GM12878 (cell line): Measurements from ENCODE around the gene RGL1. TPM values are rescaled to one million over a fixed set of nuclear protein-coding genes. Genes with fewer than 3 reads are reported as not detected.

Source experiments
- ATAC-seq: fragments of 200-7000 bp; cut with Tn5 transposase; 3 replicates; pipeline ENCODE4 v1.9.1; 2020; ENCODE audit warnings: mild to moderate bottlenecking, moderate library complexity
- BruUV-seq: library from RNA; stranded (reverse); fragments of 400-500 nt; replicated peaks from 2 replicates; lab custom pipeline; 2021; lab: Mats Ljungman, UMichigan
- CTCF ChIA-PET: fragments of 300-600 bp; sonication (Branson Sonifier 250); formaldehyde crosslinking; extraction: SDS; loops from one replicate; lab custom pipeline; 2021; ENCODE audit warnings: inconsistent platforms; lab: Yijun Ruan, JAX
- POLR2A ChIA-PET: fragments of 350-600 bp; formaldehyde crosslinking; extraction: SDS; loops from one replicate; lab custom pipeline; 2021; ENCODE audit warnings: inconsistent platforms; lab: Charles Lee
- RAD21 ChIA-PET: fragments of 300-600 bp; sonication (Branson Sonifier 250); formaldehyde crosslinking; loops from one replicate; lab custom pipeline; 2023; ENCODE audit warnings: antibody characterized with exemption; ENCODE audit not compliant: unreplicated experiment; lab: Charles Lee
- SMC1A ChIA-PET: fragments of 300-600 bp; sonication (Branson Sonifier 250); formaldehyde crosslinking; loops from one replicate; lab custom pipeline; 2023; ENCODE audit not compliant: unreplicated experiment, uncharacterized antibody; lab: Charles Lee
- DNase-seq: peaks from one replicate; pipeline ENCODE4 v3.0.0-alpha.2; 2011; ENCODE audit warnings: low read depth, low spot score
- FAIRE-seq: peaks from 3 replicates; lab custom pipeline; 2011; peaks lifted over from hg19 to GRCh38; lab: Jason Lieb, UNC
- H2AFZ ChIP-seq: 2 replicates; pipeline ENCODE4 v1.6.0; 2011; ENCODE audit warnings: low read depth, low read length, control low read depth; ENCODE audit not compliant: control insufficient read depth
- H3K27ac ChIP-seq: 2 replicates; pipeline ENCODE4 v1.5.1; 2011; ENCODE audit warnings: control low read depth; ENCODE audit not compliant: control insufficient read depth, insufficient read depth
- H3K27me3 ChIP-seq, 2 experiments: replicated peaks in 1 of 2; 2 replicates each; pipeline versions ENCODE4 v1.6.0 to v1.6.1; 2011; ENCODE audit warnings: low read length in 1 of 2; ENCODE audit not compliant: control insufficient read depth in 2 of 2, insufficient read depth in 2 of 2
- H3K36me3 ChIP-seq, 2 experiments: 2 replicates each; pipeline ENCODE4 v1.5.1; 2011; ENCODE audit warnings: low read length in 1 of 2; ENCODE audit not compliant: control insufficient read depth in 2 of 2, insufficient read depth in 2 of 2
- H3K4me1 ChIP-seq: 2 replicates; pipeline ENCODE4 v1.6.1; 2011; ENCODE audit warnings: mild to moderate bottlenecking, low read length, moderate library complexity, mixed read lengths; ENCODE audit not compliant: control insufficient read depth, insufficient read depth
- H3K4me2 ChIP-seq: 2 replicates; pipeline ENCODE4 v1.6.0; 2011; ENCODE audit warnings: control low read depth; ENCODE audit not compliant: control insufficient read depth, insufficient read depth
- H3K4me3 ChIP-seq: fragments of 200-600 bp; sonication (generic); 2 replicates; pipeline ENCODE4 v1.5.1; 2016
- H3K79me2 ChIP-seq: 2 replicates; pipeline ENCODE4 v1.6.0; 2011; ENCODE audit warnings: low read length; ENCODE audit not compliant: control insufficient read depth, insufficient read depth
- H3K9ac ChIP-seq: 2 replicates; pipeline ENCODE4 v1.8.0; 2011; ENCODE audit warnings: low read length, control low read depth, mixed read lengths; ENCODE audit not compliant: control insufficient read depth, insufficient read depth
- H3K9me3 ChIP-seq: replicated peaks from 3 replicates; pipeline ENCODE4 v1.5.1; 2011; ENCODE audit warnings: mild to moderate bottlenecking, low read length; ENCODE audit not compliant: control insufficient read depth, insufficient read depth
- H4K20me1 ChIP-seq: 2 replicates; pipeline ENCODE4 v1.6.0; 2011; ENCODE audit not compliant: control insufficient read depth, insufficient read depth
- CBX5 ChIP-seq: sonication (generic); IDR thresholded peaks from 2 replicates; pipeline ENCODE4 v1.6.1; 2016; ENCODE audit warnings: low read depth, moderate library complexity, mild to moderate bottlenecking, inconsistent platforms
- CREM ChIP-seq: IDR thresholded peaks from 2 replicates; pipeline ENCODE4 v1.6.1; 2014; ENCODE audit warnings: antibody characterized with exemption, low read depth
- CTCF ChIP-seq, 3 experiments: IDR thresholded peaks in 2 of 3; conservative IDR thresholded peaks in 1 of 3; 2 replicates each; pipeline ENCODE4 v1.5.1; 2011; ENCODE audit warnings: low read depth in 3 of 3, low read length in 3 of 3, mild to moderate bottlenecking in 3 of 3, control low read depth in 2 of 3, moderate library complexity in 2 of 3, inconsistent platforms in 1 of 3, mixed read lengths in 1 of 3; ENCODE audit not compliant: control insufficient read depth in 2 of 3, insufficient read depth in 1 of 3; ENCODE audit errors: extremely low read depth in 1 of 3
- NBN ChIP-seq: fragments of 450-650 bp; IDR thresholded peaks from 2 replicates; pipeline ENCODE4 v1.6.1; 2016
- WRNIP1 ChIP-seq: IDR thresholded peaks from 2 replicates; pipeline ENCODE4 v1.6.1; 2011; ENCODE audit warnings: low read depth, low read length, improper control_type of control experiment, borderline replicate concordance
- ZNF592 ChIP-seq: fragments of 450-650 bp; IDR thresholded peaks from 2 replicates; pipeline ENCODE4 v1.6.1; 2017; ENCODE audit warnings: mild to moderate bottlenecking, moderate library complexity
- WGBS: methylation state at CpG from one replicate; pipeline ENCODE4 v1.1.6; 2016; ENCODE audit warnings: low lambda C conversion rate; ENCODE audit not compliant: insufficient replicate concordance, insufficient coverage; ENCODE audit errors: missing lambda C conversion rate; 5-methylcytosine and 5-hydroxymethylcytosine counted together
- in situ Hi-C: fragments of 300-500 bp; cut with MboI; formaldehyde crosslinking; loops from 9 replicates; pipeline ENCODE4 v1.14.3; 2018; ENCODE audit warnings: mixed read lengths
- intact Hi-C: fragments of 100-400 bp; cut with micrococcal nuclease; formaldehyde crosslinking; loops from one replicate; pipeline ENCODE4 v1.14.2; 2022; ENCODE audit not compliant: unreplicated experiment
- polyA plus RNA-seq, 11 experiments: library from polyadenylated mRNA; depleted of rRNA in 4 of 11; unstranded in 6 of 11; stranded (reverse) in 5 of 11; fragments of >200 nt; fragmentation: Nextera tagmentation in 4 of 11; fragmentation: Illumina TruSeq in 1 of 11; extraction: Ambion mirVana in 4 of 11; extraction: Trizol in 1 of 11; gene quantifications; 1 replicate in 1 of 11; 2 replicates in 10 of 11; pipeline versions ENCODE4 v1.2.1 to v1.2.3, GENCODE V29; 2011 to 2016; ENCODE audit warnings: inconsistent platforms in 2 of 11, missing spikeins in 2 of 11, low read depth in 1 of 11
- total RNA-seq, 4 experiments: library from RNA; depleted of rRNA in 3 of 4; stranded (reverse); fragments of >200 nt in 3 of 4; fragmentation: Illumina TruSeq in 1 of 4; extraction: Trizol in 1 of 4; gene quantifications; 2 replicates each; pipeline versions ENCODE4 v1.2.1 to v1.2.3, GENCODE V29; 2013 to 2021
- TF ChIP-seq, protein P1 (sequence below): IDR thresholded peaks from 2 replicates; pipeline ENCODE4 v1.6.1; 2012; ENCODE audit warnings: low read length, inconsistent platforms
- TF ChIP-seq, protein P2 (sequence below): fragments of 450-650 bp; IDR thresholded peaks from 2 replicates; pipeline ENCODE4 v1.6.1; 2016; ENCODE audit warnings: mild to moderate bottlenecking, moderate library complexity, borderline replicate concordance

The RGL1 gene
- total and polyA plus RNA-seq, 10 of the 15 experiments (the other 5 are each of a cell fraction or from before 2014, with no cell fraction given), result 8.1 to 25.0 (median 19.0) TPM

- TF ChIP-seq, protein P1, sequence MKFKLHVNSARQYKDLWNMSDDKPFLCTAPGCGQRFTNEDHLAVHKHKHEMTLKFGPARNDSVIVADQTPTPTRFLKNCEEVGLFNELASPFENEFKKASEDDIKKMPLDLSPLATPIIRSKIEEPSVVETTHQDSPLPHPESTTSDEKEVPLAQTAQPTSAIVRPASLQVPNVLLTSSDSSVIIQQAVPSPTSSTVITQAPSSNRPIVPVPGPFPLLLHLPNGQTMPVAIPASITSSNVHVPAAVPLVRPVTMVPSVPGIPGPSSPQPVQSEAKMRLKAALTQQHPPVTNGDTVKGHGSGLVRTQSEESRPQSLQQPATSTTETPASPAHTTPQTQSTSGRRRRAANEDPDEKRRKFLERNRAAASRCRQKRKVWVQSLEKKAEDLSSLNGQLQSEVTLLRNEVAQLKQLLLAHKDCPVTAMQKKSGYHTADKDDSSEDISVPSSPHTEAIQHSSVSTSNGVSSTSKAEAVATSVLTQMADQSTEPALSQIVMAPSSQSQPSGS, result no peak
- TF ChIP-seq WRNIP1 (no peak), CREM (no peak)
- TF ChIP-seq, all 136 proteins: peak for 0
Observed at GRCh38 chr1:183783342-183783741, 21.6 kb upstream of the RGL1 start (continued).

DNA sequence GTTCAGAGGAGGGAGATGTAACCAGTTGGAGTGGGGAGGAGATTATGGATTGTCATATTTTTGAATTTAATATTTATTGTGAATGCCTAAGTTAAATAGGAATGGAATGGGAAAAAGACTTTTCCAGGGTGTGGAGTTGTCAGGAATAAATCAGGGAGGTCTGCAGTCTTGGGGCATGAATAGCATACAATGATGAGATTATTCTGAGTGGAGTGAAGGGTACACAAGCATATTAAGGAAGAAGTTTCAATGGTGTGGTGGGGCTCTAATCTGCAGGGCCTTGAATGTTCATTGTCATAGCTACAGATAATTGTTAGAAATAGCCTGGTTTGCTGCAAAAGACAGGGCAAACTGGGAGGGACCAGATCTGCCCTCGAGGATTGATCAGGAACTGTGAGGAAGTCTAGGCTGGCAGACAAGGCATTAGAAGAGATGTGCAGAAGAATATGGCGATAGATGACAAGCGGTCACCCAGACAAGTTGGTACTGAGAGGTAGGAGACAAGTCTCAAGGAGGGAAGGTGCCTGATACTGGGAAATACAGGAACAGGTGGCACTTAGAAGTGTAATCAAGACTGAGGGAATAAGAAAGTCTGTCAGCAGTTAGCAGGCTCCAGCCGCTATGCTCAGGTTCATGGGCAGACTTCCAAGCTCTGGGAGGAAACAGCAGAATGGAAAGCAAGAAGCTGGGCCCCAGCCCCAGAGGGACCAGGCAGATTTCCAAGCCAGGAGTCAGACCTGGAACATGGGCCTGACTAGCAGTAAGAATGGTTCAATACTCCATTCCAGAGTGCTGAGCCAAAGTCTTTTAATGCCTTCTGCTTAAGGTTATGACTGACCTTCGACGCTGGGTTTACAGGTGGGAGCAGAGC, 20.9 kb upstream of the RGL1 start:
- ATAC-seq (no peak), FAIRE-seq (no peak), DNase-seq (no peak)
- no peak overlapping the region for H3K4me2 ChIP-seq
- H3K36me3 ChIP-seq, result no peaks in the 10 kb centered on the region
- BruUV-seq, result no TSS peak
- POLR2A ChIA-PET, result interaction anchor here (1.0 kb wide), 1 partner anchor 15 kb away, joined by 5 read pairs; no protein-coding TSS in a partner anchor
- H3K27me3 ChIP-seq, result no peaks in the 10 kb centered on the region
- intact Hi-C loops (no loop called here), in situ Hi-C loops (no loop called here)
- no peak overlapping the region for H3K4me3 ChIP-seq
- H2AFZ ChIP-seq, result no peak overlapping the region
- H3K27ac ChIP-seq, result no peak overlapping the region
- no peaks in the 10 kb centered on the region for H4K20me1 ChIP-seq
- H3K4me1 ChIP-seq, result no peaks in the 10 kb centered on the region
- no peaks in the 10 kb centered on the region for H3K9me3 ChIP-seq
- CTCF ChIA-PET, result interaction anchor here (1.1 kb wide), 1 partner anchor 9 kb away, joined by 3 read pairs; no protein-coding TSS in a partner anchor
- H3K79me2 ChIP-seq, result no peaks in the 10 kb centered on the region
- SMC1A ChIA-PET, result interaction anchor here (0.6 to 1.7 kb wide), 5 partner anchors 15 to 74 kb away, joined by 3 to 4 read pairs (median 4); no protein-coding TSS in a partner anchor
- no peak overlapping the region for H3K9ac ChIP-seq
- RAD21 ChIA-PET, result no interaction called here
- WGBS, result 83% methylated on average over 6 of the region's 6 CpGs
- no peak for TF ChIP-seq NBN
- no peak for TF ChIP-seq CTCF (IDR thresholded peaks at IDR 0.05 in 2 of 3, conservative IDR thresholded peaks at IDR 0.05 in 1 of 3; ENCODE audit: control insufficient read depth in 2 of 3, extremely low read depth in 1 of 3, insufficient read depth in 1 of 3, low read depth in 3 of 3, low read length in 3 of 3)
- TF ChIP-seq CBX5, result no peak
- TF ChIP-seq, protein P2, sequence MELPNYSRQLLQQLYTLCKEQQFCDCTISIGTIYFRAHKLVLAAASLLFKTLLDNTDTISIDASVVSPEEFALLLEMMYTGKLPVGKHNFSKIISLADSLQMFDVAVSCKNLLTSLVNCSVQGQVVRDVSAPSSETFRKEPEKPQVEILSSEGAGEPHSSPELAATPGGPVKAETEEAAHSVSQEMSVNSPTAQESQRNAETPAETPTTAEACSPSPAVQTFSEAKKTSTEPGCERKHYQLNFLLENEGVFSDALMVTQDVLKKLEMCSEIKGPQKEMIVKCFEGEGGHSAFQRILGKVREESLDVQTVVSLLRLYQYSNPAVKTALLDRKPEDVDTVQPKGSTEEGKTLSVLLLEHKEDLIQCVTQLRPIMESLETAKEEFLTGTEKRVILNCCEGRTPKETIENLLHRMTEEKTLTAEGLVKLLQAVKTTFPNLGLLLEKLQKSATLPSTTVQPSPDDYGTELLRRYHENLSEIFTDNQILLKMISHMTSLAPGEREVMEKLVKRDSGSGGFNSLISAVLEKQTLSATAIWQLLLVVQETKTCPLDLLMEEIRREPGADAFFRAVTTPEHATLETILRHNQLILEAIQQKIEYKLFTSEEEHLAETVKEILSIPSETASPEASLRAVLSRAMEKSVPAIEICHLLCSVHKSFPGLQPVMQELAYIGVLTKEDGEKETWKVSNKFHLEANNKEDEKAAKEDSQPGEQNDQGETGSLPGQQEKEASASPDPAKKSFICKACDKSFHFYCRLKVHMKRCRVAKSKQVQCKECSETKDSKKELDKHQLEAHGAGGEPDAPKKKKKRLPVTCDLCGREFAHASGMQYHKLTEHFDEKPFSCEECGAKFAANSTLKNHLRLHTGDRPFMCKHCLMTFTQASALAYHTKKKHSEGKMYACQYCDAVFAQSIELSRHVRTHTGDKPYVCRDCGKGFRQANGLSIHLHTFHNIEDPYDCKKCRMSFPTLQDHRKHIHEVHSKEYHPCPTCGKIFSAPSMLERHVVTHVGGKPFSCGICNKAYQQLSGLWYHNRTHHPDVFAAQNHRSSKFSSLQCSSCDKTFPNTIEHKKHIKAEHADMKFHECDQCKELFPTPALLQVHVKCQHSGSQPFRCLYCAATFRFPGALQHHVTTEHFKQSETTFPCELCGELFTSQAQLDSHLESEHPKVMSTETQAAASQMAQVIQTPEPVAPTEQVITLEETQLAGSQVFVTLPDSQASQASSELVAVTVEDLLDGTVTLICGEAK, result no peak
- no peak for TF ChIP-seq ZNF592
